ENCODE data around the gene TMEM229B. TPM values are rescaled to one million over a fixed set of nuclear protein-coding genes. Genes with fewer than 3 reads are reported as not detected.
A peak's percentile ranks its signal among the peaks of the same experiment; 100 is the strongest.

The TMEM229B gene
- polyA plus RNA-seq, 1 donor, result 11.9 TPM

- H3K9me3 ChIP-seq (ENCODE audit: control insufficient read depth, low read depth, low read length), result no peaks in the 10 kb centered on the region
- no peak overlapping the region for H3K4me3 ChIP-seq (ENCODE audit: low read length)
- H3K27me3 ChIP-seq (ENCODE audit: control insufficient read depth, insufficient read depth, low read length), result no peaks in the 10 kb centered on the region
- peaks cover 30% of the 10 kb centered on the region for H3K4me1 ChIP-seq (ENCODE audit: control insufficient read depth, insufficient read depth, low read length)
- no peak overlapping the region for H3K27ac ChIP-seq (ENCODE audit: low read length)
- 98% methylated on average over 7 of the region's 8 CpGs for WGBS (ENCODE audit: insufficient coverage, low lambda C conversion rate)
- no peak for DNase-seq
- no peaks in the 10 kb centered on the region for H3K36me3 ChIP-seq (ENCODE audit: control insufficient read depth, insufficient read depth, low read length)
These were observed 46.8 kb downstream of the TMEM229B start for GRCh38 chr14:67441672-67442071.

DNA sequence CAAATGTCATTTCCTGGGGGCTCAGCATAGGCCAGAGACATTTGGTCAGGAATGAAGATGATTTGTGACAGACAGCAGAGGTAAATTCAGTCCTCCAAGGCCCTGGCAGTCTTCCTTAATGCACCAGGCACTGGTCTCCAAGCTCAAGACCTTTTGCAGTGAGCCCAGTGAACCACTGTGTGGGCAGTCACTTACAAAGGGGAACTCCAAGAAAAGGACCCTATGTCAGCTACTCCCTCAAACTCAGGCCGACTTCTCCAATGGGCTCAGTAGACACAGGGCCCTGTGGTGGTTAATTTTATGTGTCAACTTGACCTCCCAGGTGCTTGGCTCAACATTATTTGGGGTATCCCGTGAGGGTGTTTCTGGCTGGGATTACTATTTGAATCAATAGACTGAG lies 47.3 kb downstream of the TMEM229B start:
- Histone ChIP-seq H3K36me3 (ENCODE audit: control insufficient read depth, insufficient read depth, low read length) (no peaks in the 10 kb centered on the region), H3K9me3 (ENCODE audit: control insufficient read depth, low read depth, low read length) (no peaks in the 10 kb centered on the region), H3K4me3 (ENCODE audit: low read length) (no peak overlapping the region), H3K27ac (ENCODE audit: low read length) (peak overlapping the region; percentile 76), H3K27me3 (ENCODE audit: control insufficient read depth, insufficient read depth, low read length) (no peaks in the 10 kb centered on the region), H3K4me1 (ENCODE audit: control insufficient read depth, insufficient read depth, low read length) (peaks cover 26% of the 10 kb centered on the region)
- DNase-seq, result no peak
- no CpG with 5 or more reads among the region's 2 CpGs for WGBS (ENCODE audit: insufficient coverage, low lambda C conversion rate)

DNA sequence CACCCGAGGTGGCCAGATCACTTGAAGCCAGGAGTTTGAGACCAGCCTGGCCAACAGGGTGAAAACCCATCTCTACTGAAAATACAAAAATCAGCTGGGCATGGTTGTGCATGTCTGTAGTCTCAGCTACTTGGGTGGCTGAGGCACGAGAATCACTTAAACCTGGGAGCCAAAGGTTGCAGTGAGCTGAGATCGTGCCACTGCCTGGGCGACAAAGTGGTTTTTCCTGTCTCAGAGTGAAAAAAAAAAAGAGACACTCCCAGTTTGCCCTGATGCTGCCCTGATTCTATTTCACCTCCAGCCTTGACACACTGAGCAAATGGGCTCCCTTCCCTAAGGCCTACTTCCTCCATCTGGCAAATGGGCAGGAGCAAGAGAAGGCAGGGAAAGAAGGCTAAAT lies 48.0 kb downstream of the TMEM229B start:
- no peaks in the 10 kb centered on the region for H3K27me3 ChIP-seq (ENCODE audit: control insufficient read depth, insufficient read depth, low read length)
- no peak overlapping the region for H3K4me3 ChIP-seq (ENCODE audit: low read length)
- no peaks in the 10 kb centered on the region for H3K9me3 ChIP-seq (ENCODE audit: control insufficient read depth, low read depth, low read length)
- no CpG with 5 or more reads among the region's 4 CpGs for WGBS (ENCODE audit: insufficient coverage, low lambda C conversion rate)
- peaks cover 26% of the 10 kb centered on the region for H3K4me1 ChIP-seq (ENCODE audit: control insufficient read depth, insufficient read depth, low read length)
- H3K27ac ChIP-seq (ENCODE audit: low read length), result peak overlapping the region; percentile 76
- peak; percentile 72 to 91 for DNase-seq
- no peaks in the 10 kb centered on the region for H3K36me3 ChIP-seq (ENCODE audit: control insufficient read depth, insufficient read depth, low read length)

DNA sequence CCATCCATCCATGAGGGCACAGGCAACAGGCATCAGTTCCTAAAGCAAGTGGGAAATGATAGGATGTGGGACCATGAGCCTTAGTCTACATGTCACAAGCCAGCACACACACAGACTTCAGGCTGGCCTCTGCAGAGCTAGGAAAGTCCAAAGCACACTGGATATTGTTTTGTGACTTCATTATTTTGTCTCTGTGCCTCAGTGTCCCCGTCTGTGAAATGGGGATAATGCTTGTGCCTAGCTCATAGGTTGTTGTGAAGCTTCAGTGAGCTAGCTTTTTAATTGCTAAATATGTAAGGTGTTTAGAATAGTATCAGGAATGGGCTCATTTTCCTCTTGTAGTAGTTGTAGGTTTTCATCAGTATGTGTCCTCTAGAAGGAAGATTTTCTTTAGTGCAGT lies 49.6 kb downstream of the TMEM229B start:
- DNase-seq, result no peak
- no peak overlapping the region for H3K27ac ChIP-seq (ENCODE audit: low read length)
- H3K9me3 ChIP-seq (ENCODE audit: control insufficient read depth, low read depth, low read length), result no peaks in the 10 kb centered on the region

GRCh38 chr14:67436006-67436866 lies 52.3 kb downstream of the TMEM229B start:
- Histone ChIP-seq H3K4me1 (ENCODE audit: control insufficient read depth, insufficient read depth, low read length) (peaks cover 14% of the 10 kb centered on the region), H3K36me3 (ENCODE audit: control insufficient read depth, insufficient read depth, low read length) (no peaks in the 10 kb centered on the region), H3K4me3 (ENCODE audit: low read length) (no peak overlapping the region), H3K27ac (ENCODE audit: low read length) (no peak overlapping the region), H3K9me3 (ENCODE audit: control insufficient read depth, low read depth, low read length) (no peaks in the 10 kb centered on the region), H3K27me3 (ENCODE audit: control insufficient read depth, insufficient read depth, low read length) (no peaks in the 10 kb centered on the region)
- no CpG with 5 or more reads among the region's 10 CpGs for WGBS (ENCODE audit: insufficient coverage, low lambda C conversion rate)
- DNase-seq, result peak in 1 of 2 donors; percentile 57

More for the DNA sequence above, 49.6 kb downstream of the TMEM229B start:
- Histone ChIP-seq H3K4me1 (ENCODE audit: control insufficient read depth, insufficient read depth, low read length) (peaks cover 21% of the 10 kb centered on the region), H3K27me3 (ENCODE audit: control insufficient read depth, insufficient read depth, low read length) (no peaks in the 10 kb centered on the region), H3K4me3 (ENCODE audit: low read length) (no peak overlapping the region), H3K36me3 (ENCODE audit: control insufficient read depth, insufficient read depth, low read length) (no peaks in the 10 kb centered on the region)
- no CpG with 5 or more reads among the region's 1 CpG for WGBS (ENCODE audit: insufficient coverage, low lambda C conversion rate)

GRCh38 chr14:67435603-67436002 lies 52.9 kb downstream of the TMEM229B start:
- no peaks in the 10 kb centered on the region for H3K27me3 ChIP-seq (ENCODE audit: control insufficient read depth, insufficient read depth, low read length)
- H3K36me3 ChIP-seq (ENCODE audit: control insufficient read depth, insufficient read depth, low read length), result no peaks in the 10 kb centered on the region
- H3K4me3 ChIP-seq (ENCODE audit: low read length), result no peak overlapping the region
- H3K27ac ChIP-seq (ENCODE audit: low read length), result no peak overlapping the region
- peaks cover 10% of the 10 kb centered on the region for H3K4me1 ChIP-seq (ENCODE audit: control insufficient read depth, insufficient read depth, low read length)
- DNase-seq, result no peak
- H3K9me3 ChIP-seq (ENCODE audit: control insufficient read depth, low read depth, low read length), result no peaks in the 10 kb centered on the region
- WGBS (ENCODE audit: insufficient coverage, low lambda C conversion rate), result no CpG with 5 or more reads among the region's 5 CpGs

DNA sequence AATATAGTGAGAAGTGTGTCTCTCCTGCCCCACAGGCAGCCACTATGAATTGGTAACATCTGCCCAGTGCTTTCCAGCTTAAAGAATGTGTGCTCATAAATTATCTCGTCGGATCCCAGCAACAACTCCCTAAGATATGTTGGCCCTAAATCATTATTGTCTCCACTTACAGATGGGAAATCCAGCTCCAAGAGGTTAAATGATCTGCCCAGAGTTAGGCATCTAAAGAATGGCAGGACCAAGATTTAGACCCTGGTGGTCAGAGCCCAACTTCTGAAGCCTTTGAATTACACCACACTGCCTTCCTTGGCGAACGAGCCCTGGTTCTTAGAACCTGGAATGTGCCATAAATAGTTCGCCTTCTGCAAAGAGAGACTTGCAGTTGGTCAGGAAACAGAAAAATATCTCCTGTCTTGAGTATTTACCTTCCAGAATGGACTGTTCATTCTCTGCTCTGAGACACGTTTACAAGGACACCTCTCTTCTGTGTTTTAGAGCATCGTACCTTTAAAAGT lies 56.4 kb downstream of the TMEM229B start:
- DNase-seq, result no peak
- no peak overlapping the region for H3K4me3 ChIP-seq (ENCODE audit: low read length)
- no peak overlapping the region for H3K27ac ChIP-seq (ENCODE audit: low read length)
- H3K36me3 ChIP-seq (ENCODE audit: control insufficient read depth, insufficient read depth, low read length), result no peaks in the 10 kb centered on the region
- peaks cover 20% of the 10 kb centered on the region for H3K4me1 ChIP-seq (ENCODE audit: control insufficient read depth, insufficient read depth, low read length)
- no peaks in the 10 kb centered on the region for H3K9me3 ChIP-seq (ENCODE audit: control insufficient read depth, low read depth, low read length)
- no peaks in the 10 kb centered on the region for H3K27me3 ChIP-seq (ENCODE audit: control insufficient read depth, insufficient read depth, low read length)
- no CpG with 5 or more reads among the region's 7 CpGs for WGBS (ENCODE audit: insufficient coverage, low lambda C conversion rate)

GRCh38 chr14:67429510-67430205 lies 58.9 kb downstream of the TMEM229B start:
- Histone ChIP-seq H3K36me3 (ENCODE audit: control insufficient read depth, insufficient read depth, low read length) (no peaks in the 10 kb centered on the region), H3K9me3 (ENCODE audit: control insufficient read depth, low read depth, low read length) (no peaks in the 10 kb centered on the region), H3K4me1 (ENCODE audit: control insufficient read depth, insufficient read depth, low read length) (peaks cover 20% of the 10 kb centered on the region), H3K27me3 (ENCODE audit: control insufficient read depth, insufficient read depth, low read length) (no peaks in the 10 kb centered on the region), H3K27ac (ENCODE audit: low read length) (peak overlapping the region; percentile 77), H3K4me3 (ENCODE audit: low read length) (no peak overlapping the region)
- DNase-seq, result peak in 1 of 2 donors; percentile 26
- WGBS (ENCODE audit: insufficient coverage, low lambda C conversion rate), result 60% methylated on average over 1 of the region's 9 CpGs

DNA sequence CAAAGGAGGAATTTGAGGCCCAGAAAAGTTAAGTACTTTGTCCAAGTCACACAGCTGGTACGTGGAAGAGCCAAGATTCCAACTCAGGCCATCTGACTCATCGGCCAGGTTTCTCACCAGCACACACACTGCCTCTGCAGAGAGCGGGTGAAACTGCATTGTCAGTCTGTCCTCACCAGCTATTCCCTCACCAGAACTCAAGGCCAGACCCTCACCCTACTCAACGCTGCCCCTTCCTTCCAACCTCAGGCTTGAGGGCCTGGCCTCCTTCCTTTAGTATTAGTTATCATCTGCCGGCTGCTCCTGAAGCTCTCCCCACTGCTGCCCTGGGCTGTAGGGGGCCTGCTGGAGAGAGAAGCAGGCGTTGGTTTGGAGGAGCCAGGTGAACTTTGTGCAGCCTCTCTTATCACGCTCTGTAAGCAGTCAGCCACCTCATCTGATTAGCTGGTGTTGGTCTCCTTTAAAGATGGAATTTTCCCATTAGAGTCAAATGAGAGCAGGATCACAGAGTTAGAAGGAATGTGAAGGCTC lies 60.0 kb downstream of the TMEM229B start:
- peaks cover 20% of the 10 kb centered on the region for H3K4me1 ChIP-seq (ENCODE audit: control insufficient read depth, insufficient read depth, low read length)
- H3K27ac ChIP-seq (ENCODE audit: low read length), result peak overlapping the region; percentile 77
- no peak overlapping the region for H3K4me3 ChIP-seq (ENCODE audit: low read length)
- no peaks in the 10 kb centered on the region for H3K27me3 ChIP-seq (ENCODE audit: control insufficient read depth, insufficient read depth, low read length)
- H3K36me3 ChIP-seq (ENCODE audit: control insufficient read depth, insufficient read depth, low read length), result no peaks in the 10 kb centered on the region
- WGBS (ENCODE audit: insufficient coverage, low lambda C conversion rate), result no CpG with 5 or more reads among the region's 7 CpGs
- DNase-seq, result peak; percentile 77 to 91
- H3K9me3 ChIP-seq (ENCODE audit: control insufficient read depth, low read depth, low read length), result no peaks in the 10 kb centered on the region

DNA sequence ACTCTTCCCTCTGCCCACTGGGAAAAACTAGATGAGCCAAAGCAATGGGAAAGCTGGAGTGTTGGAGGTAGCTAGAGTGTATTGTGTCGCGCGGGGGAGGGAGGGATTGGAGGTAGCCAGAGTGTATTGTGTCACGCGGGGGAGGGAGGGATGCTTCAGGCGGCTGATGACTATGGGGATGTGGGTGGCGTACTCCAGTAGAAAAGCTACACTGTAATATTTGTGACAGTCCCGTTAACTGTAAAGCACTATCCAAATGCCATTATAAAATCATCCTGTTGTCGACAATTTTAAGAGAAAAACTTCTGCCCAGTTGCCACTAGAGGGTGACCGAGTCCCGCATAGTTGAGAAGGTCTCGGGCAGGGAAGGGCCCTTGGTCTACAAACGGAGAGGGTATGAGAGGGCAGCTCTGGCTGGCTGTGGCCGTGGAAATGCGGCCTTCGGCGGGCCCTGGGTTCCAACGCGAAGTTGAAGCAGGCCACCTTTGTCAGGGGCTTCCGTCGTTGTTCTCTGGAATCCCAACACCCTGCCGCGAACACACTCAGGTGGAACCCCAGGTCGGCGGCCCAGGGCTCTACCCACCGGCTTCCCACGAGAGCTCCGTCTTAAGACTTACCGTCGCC lies 61.4 kb downstream of the TMEM229B start:
- no peaks in the 10 kb centered on the region for H3K27me3 ChIP-seq (ENCODE audit: control insufficient read depth, insufficient read depth, low read length)
- no CpG with 5 or more reads among the region's 30 CpGs for WGBS (ENCODE audit: insufficient coverage, low lambda C conversion rate)

More for the DNA sequence above, 61.4 kb downstream of the TMEM229B start:
- no peak overlapping the region for H3K27ac ChIP-seq (ENCODE audit: low read length)
- no peaks in the 10 kb centered on the region for H3K9me3 ChIP-seq (ENCODE audit: control insufficient read depth, low read depth, low read length)
- peak; percentile 74 to 75 for DNase-seq
- no peak overlapping the region for H3K4me3 ChIP-seq (ENCODE audit: low read length)
- H3K4me1 ChIP-seq (ENCODE audit: control insufficient read depth, insufficient read depth, low read length), result peaks cover 20% of the 10 kb centered on the region
- H3K36me3 ChIP-seq (ENCODE audit: control insufficient read depth, insufficient read depth, low read length), result no peaks in the 10 kb centered on the region
